ENCODE data around the gene CHRM1. TPM values are rescaled to one million over a fixed set of nuclear protein-coding genes. Genes with fewer than 3 reads are reported as not detected.
A peak's percentile ranks its signal among the peaks of the same experiment; 100 is the strongest.

CHRM1 gene
- total RNA-seq, 1 experiment from 2014 or later, result not detected

- no peaks in the 10 kb centered on the region for H3K36me3 Mint-ChIP-seq (ENCODE audit: insufficient read depth, unreplicated experiment)
- H3K9me3 Mint-ChIP-seq (ENCODE audit: unreplicated experiment), result no peaks in the 10 kb centered on the region
- ChIA-PET POLR2A (no interaction called here), CTCF (interaction anchor here (0.6 kb wide), 1 partner anchor 20 kb away, joined by 4 read pairs; no protein-coding TSS in a partner anchor)
- H3K27me3 Mint-ChIP-seq (ENCODE audit: insufficient read depth, unreplicated experiment), result peaks cover 31% of the 10 kb centered on the region
- no peak overlapping the region for H3K27ac Mint-ChIP-seq (ENCODE audit: low read depth, unreplicated experiment)
- intact Hi-C loops (cut with micrococcal nuclease), result no loop called here
- DNase-seq (ENCODE audit: unreplicated experiment), result no peak
- TF ChIP-seq, protein P1, sequence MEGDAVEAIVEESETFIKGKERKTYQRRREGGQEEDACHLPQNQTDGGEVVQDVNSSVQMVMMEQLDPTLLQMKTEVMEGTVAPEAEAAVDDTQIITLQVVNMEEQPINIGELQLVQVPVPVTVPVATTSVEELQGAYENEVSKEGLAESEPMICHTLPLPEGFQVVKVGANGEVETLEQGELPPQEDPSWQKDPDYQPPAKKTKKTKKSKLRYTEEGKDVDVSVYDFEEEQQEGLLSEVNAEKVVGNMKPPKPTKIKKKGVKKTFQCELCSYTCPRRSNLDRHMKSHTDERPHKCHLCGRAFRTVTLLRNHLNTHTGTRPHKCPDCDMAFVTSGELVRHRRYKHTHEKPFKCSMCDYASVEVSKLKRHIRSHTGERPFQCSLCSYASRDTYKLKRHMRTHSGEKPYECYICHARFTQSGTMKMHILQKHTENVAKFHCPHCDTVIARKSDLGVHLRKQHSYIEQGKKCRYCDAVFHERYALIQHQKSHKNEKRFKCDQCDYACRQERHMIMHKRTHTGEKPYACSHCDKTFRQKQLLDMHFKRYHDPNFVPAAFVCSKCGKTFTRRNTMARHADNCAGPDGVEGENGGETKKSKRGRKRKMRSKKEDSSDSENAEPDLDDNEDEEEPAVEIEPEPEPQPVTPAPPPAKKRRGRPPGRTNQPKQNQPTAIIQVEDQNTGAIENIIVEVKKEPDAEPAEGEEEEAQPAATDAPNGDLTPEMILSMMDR (IDR thresholded peaks at IDR 0.05; ENCODE audit: unreplicated experiment), result no peak
- H3K4me1 Mint-ChIP-seq (ENCODE audit: insufficient read depth, unreplicated experiment), result peaks cover 17% of the 10 kb centered on the region
- BruUV-seq (replicated peaks), result no TSS peak
- no peak overlapping the region for H3K4me3 Mint-ChIP-seq (ENCODE audit: unreplicated experiment)
Measured at GRCh38 chr11:62925308-62925707, 4.1 kb upstream of the CHRM1 start.

- POLR2A ChIA-PET, result interaction anchor here (0.6 kb wide), 1 partner anchor 36 kb away, joined by 3 read pairs; no protein-coding TSS in a partner anchor
- intact Hi-C loops (cut with micrococcal nuclease), result no loop called here
- no peak overlapping the region for H3K27ac Mint-ChIP-seq (ENCODE audit: low read depth, unreplicated experiment)
Measured at GRCh38 chr11:62923601-62924411, 2.6 kb upstream of the CHRM1 start.

GRCh38 chr11:62922653-62923431 is 1.7 kb upstream of the CHRM1 start:
- H3K4me3 Mint-ChIP-seq (ENCODE audit: unreplicated experiment), result peak overlapping the region; percentile 74
- no TSS peak for BruUV-seq (replicated peaks)
- H3K4me1 Mint-ChIP-seq (ENCODE audit: insufficient read depth, unreplicated experiment), result peaks cover 17% of the 10 kb centered on the region
- H3K27me3 Mint-ChIP-seq (ENCODE audit: insufficient read depth, unreplicated experiment), result peaks cover 20% of the 10 kb centered on the region
- ChIA-PET POLR2A (interaction anchor here (1.2 to 1.8 kb wide), 2 partner anchors 9 to 41 kb away, joined by 3 to 7 read pairs; no protein-coding TSS in a partner anchor), CTCF (interaction anchor here (0.8 to 11.3 kb wide), 5 partner anchors 8 to 1349 kb away, joined by 3 to 111 read pairs (median 4); no protein-coding TSS in a partner anchor)
- no peaks in the 10 kb centered on the region for H3K9me3 Mint-ChIP-seq (ENCODE audit: unreplicated experiment)
- DNase-seq (ENCODE audit: unreplicated experiment), result no peak
- no peak overlapping the region for H3K27ac Mint-ChIP-seq (ENCODE audit: low read depth, unreplicated experiment)
- no peaks in the 10 kb centered on the region for H3K36me3 Mint-ChIP-seq (ENCODE audit: insufficient read depth, unreplicated experiment)
- intact Hi-C loops (cut with micrococcal nuclease), result no loop called here
- TF ChIP-seq, protein P1 (IDR thresholded peaks at IDR 0.05; ENCODE audit: unreplicated experiment), result peak; percentile 38

More at GRCh38 chr11:62923601-62924411, 2.6 kb upstream of the CHRM1 start:
- BruUV-seq (replicated peaks), result no TSS peak
- TF ChIP-seq, protein P1 (IDR thresholded peaks at IDR 0.05; ENCODE audit: unreplicated experiment), result no peak
- Mint-ChIP-seq H3K27me3 (ENCODE audit: insufficient read depth, unreplicated experiment) (peaks cover 30% of the 10 kb centered on the region), H3K4me1 (ENCODE audit: insufficient read depth, unreplicated experiment) (peaks cover 17% of the 10 kb centered on the region), H3K9me3 (ENCODE audit: unreplicated experiment) (no peaks in the 10 kb centered on the region), H3K4me3 (ENCODE audit: unreplicated experiment) (no peak overlapping the region), H3K36me3 (ENCODE audit: insufficient read depth, unreplicated experiment) (no peaks in the 10 kb centered on the region)
- DNase-seq (ENCODE audit: unreplicated experiment), result no peak
- CTCF ChIA-PET, result interaction anchor here (1.1 to 11.3 kb wide), 2 partner anchors 19 to 100 kb away, joined by 4 to 111 read pairs; no protein-coding TSS in a partner anchor

- Mint-ChIP-seq H3K4me1 (ENCODE audit: insufficient read depth, unreplicated experiment) (peaks cover 17% of the 10 kb centered on the region), H3K9me3 (ENCODE audit: unreplicated experiment) (no peaks in the 10 kb centered on the region), H3K4me3 (ENCODE audit: unreplicated experiment) (peak overlapping the region; percentile 74), H3K36me3 (ENCODE audit: insufficient read depth, unreplicated experiment) (no peaks in the 10 kb centered on the region), H3K27me3 (ENCODE audit: insufficient read depth, unreplicated experiment) (peaks cover 13% of the 10 kb centered on the region), H3K27ac (ENCODE audit: low read depth, unreplicated experiment) (no peak overlapping the region)
- DNase-seq (ENCODE audit: unreplicated experiment), result peak; percentile 34
- POLR2A ChIA-PET, result interaction anchor here (1.0 to 1.8 kb wide), 4 partner anchors 9 to 383 kb away, joined by 3 to 7 read pairs (median 3); no protein-coding TSS in a partner anchor
- TF ChIP-seq, protein P1 (IDR thresholded peaks at IDR 0.05; ENCODE audit: unreplicated experiment), result no peak
- intact Hi-C loops (cut with micrococcal nuclease), result no loop called here
- CTCF ChIA-PET, result interaction anchor here (0.8 to 11.3 kb wide), 6 partner anchors 9 to 1349 kb away, joined by 3 to 111 read pairs (median 4); no protein-coding TSS in a partner anchor
- BruUV-seq (replicated peaks), result no TSS peak
Measured at GRCh38 chr11:62922189-62922589, 1.0 kb upstream of the CHRM1 start.

Data from MCF 10A (cell line).